SK-N-MC (cell line): ENCODE measurements around the gene CDH23.

Source experiments
- EZH2 ChIP-seq: fragments of 200-600 bp; sonication (generic); IDR thresholded peaks from one replicate; pipeline ENCODE4 v1.6.1; 2017; ENCODE audit warnings: antibody characterized with exemption
- FOXP2 ChIP-seq: optimal IDR thresholded peaks from 2 replicates; pipeline ENCODE3; 2011; ENCODE audit warnings: mild to moderate bottlenecking, moderate library complexity; ENCODE audit not compliant: insufficient read depth; ENCODE audit errors: extremely low read length, control extremely low read depth
- POLR2AphosphoS5 ChIP-seq: IDR thresholded peaks from 2 replicates; pipeline ENCODE4 v1.6.1; 2012; ENCODE audit warnings: mild to moderate bottlenecking, low read depth, low read length, borderline replicate concordance

DNA sequence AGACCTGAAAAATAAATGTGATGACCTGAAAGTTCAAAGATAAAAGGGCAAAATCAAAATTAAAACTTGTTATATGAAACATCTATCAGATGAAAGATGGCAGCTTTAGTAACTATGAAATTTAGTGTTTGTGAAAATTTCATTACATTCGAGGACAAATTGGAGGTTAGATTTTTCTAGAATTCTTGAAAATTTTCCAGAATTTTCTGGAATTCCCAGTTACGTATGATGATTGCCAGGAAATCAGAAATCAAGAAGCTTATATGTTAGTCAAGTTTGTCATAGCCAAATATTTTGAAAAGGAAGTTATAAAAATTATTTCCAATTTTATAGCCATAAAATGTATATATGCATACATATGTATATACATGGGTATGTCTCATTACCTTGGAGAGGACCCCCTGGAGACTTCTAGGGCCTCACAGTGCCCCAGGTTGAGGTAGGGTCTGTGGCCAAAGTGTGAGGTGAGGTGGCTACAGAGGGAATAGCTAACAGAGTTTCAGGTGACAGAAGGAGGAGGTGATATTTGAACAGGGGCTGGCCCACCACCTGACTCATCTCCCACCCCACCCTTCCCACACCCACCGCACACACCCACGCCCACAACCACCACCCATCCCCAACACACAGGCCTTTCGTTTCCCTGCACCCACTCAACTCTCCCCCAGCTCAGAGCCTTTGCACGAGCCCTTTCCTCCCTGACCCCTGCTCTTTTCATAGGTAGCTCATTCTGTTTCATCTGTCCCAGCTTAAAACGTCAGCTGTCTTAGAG, 301.4 kb downstream of the CDH23 start:
- TF ChIP-seq POLR2AphosphoS5 (no peak), EZH2 (no peak), FOXP2 (no peak)
